Pancreas (tissue), 10 donors: ENCODE data around the gene THSD4. TPM values are rescaled to one million over a fixed set of nuclear protein-coding genes. Genes with fewer than 3 reads are reported as not detected.

Experiments used
- ATAC-seq, 4 donors: fragments of 200-7000 bp; cut with Tn5 transposase; one replicate each; pipeline versions ENCODE4 v1.8.0 to v1.9.1; 2020; ENCODE audit warnings: mild to moderate bottlenecking in 4 of 4, moderate library complexity in 4 of 4
- DNase-seq, 6 donors: peaks; one replicate each; pipeline ENCODE4 v3.0.0-alpha.2; 2020
- FAIRE-seq: peaks from 2 replicates; lab custom pipeline; 2012; peaks lifted over from hg19 to GRCh38; lab: Jason Lieb, UNC
- H3K27ac ChIP-seq, 4 donors: fragments of 200-600 bp; sonication (generic); 1 replicate in 3 of 4; 2 replicates in 1 of 4; pipeline versions ENCODE4 v1.5.0 to v1.8.0; 2020
- H3K27me3 ChIP-seq, 4 donors: fragments of 200-600 bp; one replicate each; pipeline ENCODE4 v1.8.0; 2021
- H3K36me3 ChIP-seq, 3 donors: fragments of 200-600 bp; sonication (generic) in 1 of 3; one replicate each; pipeline versions ENCODE4 v1.5.0 to v1.8.0; 2020 to 2021
- H3K4me1 ChIP-seq, 3 donors: fragments of 200-600 bp; one replicate each; pipeline ENCODE4 v1.8.0; 2021
- H3K4me3 ChIP-seq, 4 donors: fragments of 200-600 bp; sonication (generic) in 2 of 4; one replicate each; pipeline versions ENCODE4 v1.5.0 to v1.8.0; 2020 to 2021
- H3K9me3 ChIP-seq, 4 donors: fragments of 200-600 bp; one replicate each; pipeline ENCODE4 v1.8.0; 2021
- WGBS, 2 donors: extraction: QIAGEN DNeasy Blood & Tissue Kit; methylation state at CpG; one replicate each; pipeline ENCODE4 v1.1.7; 2013; 5-methylcytosine and 5-hydroxymethylcytosine counted together
- intact Hi-C, 3 donors: fragments of 100-400 bp; cut with DNase I; formaldehyde crosslinking; loops; one replicate each; pipeline versions ENCODE4 v1.11.1 to v1.14.2; 2022
- polyA plus RNA-seq, 2 donors: library from polyadenylated mRNA; stranded (reverse); fragments of 200-250 nt; gene quantifications; one replicate each; pipeline ENCODE4 v1.2.3, GENCODE V29; 2013
- total RNA-seq, 6 donors: library from RNA; stranded (reverse); fragmentation: NEBNext Ultra II Directional in 4 of 6; extraction: Animal tissue kit (Norgen Biotek cat#: 25700) in 4 of 6; gene quantifications; one replicate each; pipeline versions ENCODE4 v1.2.1 to v1.2.4, GENCODE V29; 2021 to 2023
- TF ChIP-seq, protein P1 (sequence below), 4 donors: fragments of 200-600 bp; sonication (generic) in 3 of 4; IDR thresholded peaks; one replicate each; pipeline versions ENCODE4 v1.5.0 to v1.8.0; 2021; ENCODE audit warnings: antibody characterized with exemption in 4 of 4
- donor health status: healthy with polysubstance abuse.
- donor health status: DM: no; HTN: no; CAD: no; lungs with moderate emphysema.
- donor health status: DM: no; HTN: no; CAD: no.
- donor health status: control.
- donor health status: control.
- donor health status: Bipolar disorder and iron deficiency.
- donor health status: DM: yes; HTN: yes; CAD: no.
- donor health status: DM: no; HTN: no; CAD: no.
- donor health status: DM: no; HTN: no; CAD: no.
- donor health status: DM: yes; HTN: yes; CAD: no.

THSD4 gene
- total and polyA plus RNA-seq, 8 donors = 6.0 to 17.8 (median 13.3) TPM

DNA sequence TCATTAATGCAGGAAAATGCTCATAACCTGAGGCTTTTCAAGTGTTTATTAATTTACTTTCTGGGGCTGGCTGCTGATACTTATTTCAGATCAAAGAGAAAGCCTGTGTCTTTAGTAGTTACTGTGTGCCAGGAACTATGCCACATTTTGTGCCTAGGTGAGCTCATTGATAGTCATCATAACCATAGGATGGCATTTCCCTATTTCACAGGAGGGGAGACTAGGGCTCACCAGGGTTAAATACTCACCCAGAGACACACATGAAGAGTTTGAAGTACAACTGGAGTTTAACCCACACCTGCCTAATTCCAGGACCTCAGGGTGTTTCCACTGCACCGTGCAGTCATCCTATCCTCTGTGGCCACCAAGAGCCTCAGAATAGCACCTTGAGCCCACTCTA, 430.7 kb downstream of the THSD4 start:
- Histone ChIP-seq H3K27me3 (no peaks in the 10 kb centered on the region), H3K9me3 (no peaks in the 10 kb centered on the region), H3K36me3 (no peaks in the 10 kb centered on the region), H3K27ac (no peak overlapping the region), H3K4me3 (no peak overlapping the region), H3K4me1 (no peaks in the 10 kb centered on the region)
- no peak for ATAC-seq
- no peak for DNase-seq
- intact Hi-C loops = no loop called here
- WGBS, 2 donors = 68 to 79% methylated on average over 1 of the region's 1 CpG
- no peak for FAIRE-seq
- TF ChIP-seq, protein P1, sequence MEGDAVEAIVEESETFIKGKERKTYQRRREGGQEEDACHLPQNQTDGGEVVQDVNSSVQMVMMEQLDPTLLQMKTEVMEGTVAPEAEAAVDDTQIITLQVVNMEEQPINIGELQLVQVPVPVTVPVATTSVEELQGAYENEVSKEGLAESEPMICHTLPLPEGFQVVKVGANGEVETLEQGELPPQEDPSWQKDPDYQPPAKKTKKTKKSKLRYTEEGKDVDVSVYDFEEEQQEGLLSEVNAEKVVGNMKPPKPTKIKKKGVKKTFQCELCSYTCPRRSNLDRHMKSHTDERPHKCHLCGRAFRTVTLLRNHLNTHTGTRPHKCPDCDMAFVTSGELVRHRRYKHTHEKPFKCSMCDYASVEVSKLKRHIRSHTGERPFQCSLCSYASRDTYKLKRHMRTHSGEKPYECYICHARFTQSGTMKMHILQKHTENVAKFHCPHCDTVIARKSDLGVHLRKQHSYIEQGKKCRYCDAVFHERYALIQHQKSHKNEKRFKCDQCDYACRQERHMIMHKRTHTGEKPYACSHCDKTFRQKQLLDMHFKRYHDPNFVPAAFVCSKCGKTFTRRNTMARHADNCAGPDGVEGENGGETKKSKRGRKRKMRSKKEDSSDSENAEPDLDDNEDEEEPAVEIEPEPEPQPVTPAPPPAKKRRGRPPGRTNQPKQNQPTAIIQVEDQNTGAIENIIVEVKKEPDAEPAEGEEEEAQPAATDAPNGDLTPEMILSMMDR (IDR thresholded peaks at IDR 0.05) = no peak

DNA sequence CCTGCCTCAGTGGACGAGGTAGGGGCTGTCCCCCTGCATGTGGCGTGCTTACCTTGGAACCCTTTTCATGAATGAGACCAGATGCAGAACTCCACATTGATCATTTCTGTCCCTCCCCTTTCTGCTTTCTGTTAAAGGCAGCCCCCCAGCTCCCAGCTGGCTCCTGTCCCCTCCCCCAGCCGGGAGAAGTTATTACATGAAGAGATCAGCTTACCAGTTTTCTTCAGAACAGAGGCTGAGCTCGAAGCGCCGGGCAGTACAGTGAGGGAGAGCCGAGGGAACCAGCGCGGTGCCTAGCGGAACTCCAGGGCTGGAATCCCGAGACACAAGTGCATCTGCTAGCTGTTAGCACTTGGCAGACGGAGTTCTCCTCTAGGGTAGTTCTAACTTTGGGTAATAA, 431.7 kb downstream of the THSD4 start:
- DNase-seq = no peak
- 42% methylated on average over 12 of the region's 12 CpGs for WGBS, 2 donors
- H3K27ac ChIP-seq = no peak overlapping the region
- TF ChIP-seq, protein P1 (IDR thresholded peaks at IDR 0.05) = no peak
- H3K9me3 ChIP-seq = no peaks in the 10 kb centered on the region
- intact Hi-C loops = no loop called here
- no peaks in the 10 kb centered on the region for H3K27me3 ChIP-seq
- no peak for FAIRE-seq
- H3K4me1 ChIP-seq = no peaks in the 10 kb centered on the region
- no peak for ATAC-seq
- no peaks in the 10 kb centered on the region for H3K36me3 ChIP-seq
- no peak overlapping the region for H3K4me3 ChIP-seq

DNA sequence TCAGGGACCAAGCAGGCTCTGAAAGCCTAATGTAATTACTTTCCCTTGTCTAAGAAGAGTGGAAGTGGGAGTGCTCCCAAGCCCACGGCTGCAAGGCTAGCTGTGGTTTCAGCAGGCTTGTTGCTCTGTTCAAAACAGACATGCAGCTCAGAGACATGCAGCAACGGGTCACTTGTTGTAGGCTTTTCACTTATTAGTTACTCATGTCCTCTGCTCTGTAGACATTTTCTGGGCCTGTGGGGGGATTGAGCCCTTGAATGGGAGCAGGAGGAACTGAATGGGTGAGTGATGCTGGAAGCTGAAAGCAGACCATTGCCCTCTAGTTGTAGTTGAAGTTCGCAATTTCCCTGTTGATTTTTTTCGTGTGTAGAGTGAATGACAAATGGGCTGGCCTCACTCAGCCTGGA, 433.1 kb downstream of the THSD4 start:
- Histone ChIP-seq H3K36me3 (no peaks in the 10 kb centered on the region), H3K27me3 (no peaks in the 10 kb centered on the region), H3K9me3 (no peaks in the 10 kb centered on the region), H3K4me1 (no peaks in the 10 kb centered on the region), H3K27ac (no peak overlapping the region), H3K4me3 (no peak overlapping the region)
- TF ChIP-seq, protein P1 (IDR thresholded peaks at IDR 0.05) = no peak
- WGBS, 2 donors = 29 to 49% methylated on average over 4 of the region's 4 CpGs
- no peak for ATAC-seq
- intact Hi-C loops = no loop called here
- no peak for FAIRE-seq
- DNase-seq = no peak

DNA sequence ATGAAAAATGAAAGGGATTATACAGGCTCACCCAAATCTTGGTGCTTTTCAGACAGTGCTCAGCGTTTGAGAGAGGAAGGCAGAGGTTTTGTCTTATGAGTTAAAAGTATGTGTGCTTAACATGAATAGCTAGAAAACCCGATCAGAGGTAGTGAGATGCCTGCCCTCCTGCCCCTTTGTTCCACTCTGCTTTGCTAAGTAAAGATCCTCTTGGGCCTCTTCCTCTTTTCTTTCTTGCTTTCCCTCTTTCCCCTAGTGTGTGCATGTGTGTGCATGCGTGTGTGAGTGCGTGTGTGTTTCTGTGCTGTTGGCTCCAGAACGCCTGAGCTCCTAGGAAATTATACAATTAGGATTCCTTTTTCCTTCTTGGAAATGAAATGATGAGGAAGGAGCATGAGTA, 433.8 kb downstream of the THSD4 start:
- intact Hi-C loops = no loop called here
- Histone ChIP-seq H3K27me3 (no peaks in the 10 kb centered on the region), H3K4me1 (no peaks in the 10 kb centered on the region), H3K36me3 (no peaks in the 10 kb centered on the region), H3K4me3 (no peak overlapping the region), H3K27ac (no peak overlapping the region), H3K9me3 (no peaks in the 10 kb centered on the region)
- WGBS, 2 donors = 51 to 59% methylated on average over 5 of the region's 5 CpGs
- DNase-seq = no peak
- TF ChIP-seq, protein P1 (IDR thresholded peaks at IDR 0.05) = no peak
- no peak for FAIRE-seq
- no peak for ATAC-seq

DNA sequence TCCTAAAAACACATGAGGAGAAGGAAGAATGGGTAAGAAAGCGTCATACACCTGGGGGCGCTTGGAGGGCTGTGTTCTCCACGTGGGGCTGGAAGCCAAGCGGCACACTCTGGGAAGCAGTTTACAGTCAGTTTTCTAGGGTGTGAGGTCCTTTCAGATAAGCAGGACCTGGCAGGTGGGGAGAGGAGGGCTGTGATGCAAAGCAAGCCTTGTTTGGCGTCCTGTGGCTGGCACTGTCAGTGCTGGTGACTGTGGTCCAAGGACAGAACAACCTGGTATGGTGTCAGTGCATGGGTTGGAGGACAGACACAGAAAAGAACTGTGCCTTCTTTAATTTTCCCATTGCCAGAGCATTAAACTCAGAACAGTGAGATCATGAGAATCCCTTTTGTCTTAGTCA, 434.4 kb downstream of the THSD4 start:
- TF ChIP-seq, protein P1 (IDR thresholded peaks at IDR 0.05) = no peak
- WGBS, 2 donors = 60 to 68% methylated on average over 5 of the region's 5 CpGs
- Histone ChIP-seq H3K9me3 (no peaks in the 10 kb centered on the region), H3K27ac (no peak overlapping the region), H3K4me1 (no peaks in the 10 kb centered on the region), H3K27me3 (no peaks in the 10 kb centered on the region), H3K36me3 (no peaks in the 10 kb centered on the region), H3K4me3 (no peak overlapping the region)
- no peak for FAIRE-seq
- no peak for ATAC-seq
- intact Hi-C loops = no loop called here
- DNase-seq = no peak
